ENCODE measurements around the gene KRT86.

KRT86 gene

GRCh38 chr12:52312086-52312485 lies 37.6 kb downstream of the KRT86 start:
- no peak for DNase-seq (ENCODE audit: extremely low read depth in 1 of 2, low read depth in 1 of 2)

GRCh38 chr12:52313461-52313860 lies 39.0 kb downstream of the KRT86 start:
- DNase-seq (ENCODE audit: extremely low read depth in 1 of 2, low read depth in 1 of 2), result no peak

GRCh38 chr12:52313926-52314325 lies 39.5 kb downstream of the KRT86 start:
- no peak for DNase-seq (ENCODE audit: extremely low read depth in 1 of 2, low read depth in 1 of 2)

- DNase-seq (ENCODE audit: extremely low read depth in 1 of 2, low read depth in 1 of 2), result no peak
These were observed 40.1 kb downstream of the KRT86 start for GRCh38 chr12:52314511-52314910.

GRCh38 chr12:52315721-52316120 lies 41.3 kb downstream of the KRT86 start:
- peak in 1 of 2 donors; percentile 27 for DNase-seq (ENCODE audit: extremely low read depth in 1 of 2, low read depth in 1 of 2)

- DNase-seq (ENCODE audit: extremely low read depth in 1 of 2, low read depth in 1 of 2), result no peak
These were observed 41.8 kb downstream of the KRT86 start for GRCh38 chr12:52316290-52316689.

- DNase-seq (ENCODE audit: extremely low read depth in 1 of 2, low read depth in 1 of 2), result no peak
These were observed 42.3 kb downstream of the KRT86 start for GRCh38 chr12:52316701-52317100.

GRCh38 chr12:52317468-52318052 lies 43.1 kb downstream of the KRT86 start:
- no peak for DNase-seq (ENCODE audit: extremely low read depth in 1 of 2, low read depth in 1 of 2)

DNA sequence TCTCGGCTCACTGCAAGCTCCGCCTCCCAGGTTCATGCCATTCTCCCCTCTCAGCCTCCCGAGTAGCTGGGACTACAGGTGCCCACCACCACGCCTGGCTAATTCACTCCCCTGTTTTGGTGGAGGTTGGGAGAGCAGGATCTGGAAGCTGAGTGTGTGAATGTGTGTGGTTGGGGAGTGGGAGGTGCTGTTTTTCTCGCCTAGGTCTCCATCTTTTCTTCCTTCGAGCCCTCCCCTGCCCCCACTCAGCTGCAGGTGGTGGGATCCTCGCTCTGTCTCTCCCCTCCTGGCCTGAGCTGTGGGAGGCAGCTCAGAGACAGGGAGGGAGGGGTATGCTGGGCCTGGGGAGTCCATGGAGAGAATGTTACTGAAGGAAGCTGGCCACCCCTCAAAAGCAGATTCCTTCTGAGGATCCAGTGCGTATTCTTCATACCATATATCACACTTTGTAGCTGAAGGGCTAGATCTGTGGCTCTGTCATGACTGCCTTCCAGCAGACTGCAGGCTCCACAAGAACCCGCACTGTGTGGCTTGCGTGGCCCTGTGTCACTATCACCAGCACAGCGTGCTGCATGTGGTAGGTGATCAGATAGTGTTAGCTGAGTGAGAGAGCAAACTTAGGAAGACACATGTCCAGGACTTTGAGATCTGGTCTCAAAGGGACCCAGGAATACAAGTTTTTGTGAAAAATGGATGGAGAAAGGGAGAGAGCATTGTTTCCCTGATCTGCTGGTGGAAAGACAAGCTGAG lies 44.0 kb downstream of the KRT86 start:
- no peak for DNase-seq (ENCODE audit: extremely low read depth in 1 of 2, low read depth in 1 of 2)

- DNase-seq (ENCODE audit: extremely low read depth in 1 of 2, low read depth in 1 of 2), result no peak
These were observed 44.7 kb downstream of the KRT86 start for GRCh38 chr12:52319097-52319496.

GRCh38 chr12:52320784-52321400 lies 46.4 kb downstream of the KRT86 start, which contains the start of gene KRT83:
TSS of gene KRT83 (minus strand) at chr12:52321398. CDS start at chr12:52321335, 63 bp downstream.
- no peak for DNase-seq (ENCODE audit: extremely low read depth in 1 of 2, low read depth in 1 of 2)

GRCh38 chr12:52321418-52321817 lies 47.0 kb downstream of the KRT86 start:
- DNase-seq (ENCODE audit: extremely low read depth in 1 of 2, low read depth in 1 of 2), result no peak

DNA sequence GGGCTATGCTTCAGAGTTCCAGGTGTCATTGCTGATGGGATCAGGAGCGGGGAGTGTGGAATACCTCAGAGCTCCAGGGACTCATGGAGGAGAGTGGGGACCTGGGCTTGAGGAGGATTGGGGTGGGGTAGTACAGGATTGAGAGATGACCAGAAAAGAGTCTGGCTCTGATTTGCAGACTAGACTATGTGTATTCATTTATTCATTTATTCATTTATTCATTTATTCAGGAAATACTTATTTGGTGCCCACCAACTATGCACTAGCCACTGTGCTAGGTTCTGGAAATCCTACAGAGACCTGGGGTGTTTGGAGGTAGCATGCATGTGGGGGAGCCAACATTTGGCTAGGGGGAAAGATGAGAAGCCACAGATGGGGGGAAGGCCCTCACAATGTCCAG lies 47.6 kb downstream of the KRT86 start:
- no peak for DNase-seq (ENCODE audit: extremely low read depth in 1 of 2, low read depth in 1 of 2)

- DNase-seq (ENCODE audit: extremely low read depth in 1 of 2, low read depth in 1 of 2), result no peak
These were observed 48.6 kb downstream of the KRT86 start for GRCh38 chr12:52323001-52323400.

- DNase-seq (ENCODE audit: extremely low read depth in 1 of 2, low read depth in 1 of 2), result no peak
These were observed 49.1 kb downstream of the KRT86 start for GRCh38 chr12:52323416-52324152.

GRCh38 chr12:52324153-52324444 lies 49.7 kb downstream of the KRT86 start:
- DNase-seq (ENCODE audit: extremely low read depth in 1 of 2, low read depth in 1 of 2), result no peak

GRCh38 chr12:52327052-52327829 lies 52.8 kb downstream of the KRT86 start:
- DNase-seq (ENCODE audit: extremely low read depth in 1 of 2, low read depth in 1 of 2), result peak; percentile 41 to 71

DNA sequence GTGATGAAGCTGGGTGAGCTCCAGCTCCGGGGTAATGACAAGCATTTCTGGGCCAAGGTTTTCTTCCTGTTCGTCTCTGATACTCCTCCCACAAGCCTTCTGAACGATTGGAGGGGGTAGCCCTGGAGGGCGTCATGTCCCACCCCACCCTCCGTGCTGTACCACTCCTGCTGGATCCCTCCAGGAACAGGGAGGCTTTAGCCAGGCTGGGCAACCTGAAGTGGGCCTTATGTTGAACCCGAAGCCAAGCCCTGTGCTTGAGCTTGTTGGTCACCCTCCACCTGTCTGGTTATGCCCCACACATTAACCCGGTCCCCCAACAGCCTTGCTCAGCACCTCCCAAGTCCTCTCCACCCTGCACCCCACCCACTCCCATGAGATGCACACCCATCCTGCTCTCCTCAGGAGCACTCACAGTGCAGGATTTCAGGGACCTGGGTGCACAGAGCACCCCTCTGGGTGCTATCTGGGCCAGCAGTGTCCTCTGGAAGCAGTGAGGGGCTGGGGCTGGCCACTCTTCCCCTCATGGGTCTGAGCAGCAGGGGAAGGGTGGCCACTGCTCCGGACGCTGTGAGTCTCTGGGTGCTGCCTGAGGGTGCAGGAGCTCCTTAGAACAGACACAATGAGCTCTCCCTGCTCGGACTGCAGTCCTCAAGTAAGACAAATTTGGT lies 53.5 kb downstream of the KRT86 start:
- no peak for DNase-seq (ENCODE audit: extremely low read depth in 1 of 2, low read depth in 1 of 2)

DNA sequence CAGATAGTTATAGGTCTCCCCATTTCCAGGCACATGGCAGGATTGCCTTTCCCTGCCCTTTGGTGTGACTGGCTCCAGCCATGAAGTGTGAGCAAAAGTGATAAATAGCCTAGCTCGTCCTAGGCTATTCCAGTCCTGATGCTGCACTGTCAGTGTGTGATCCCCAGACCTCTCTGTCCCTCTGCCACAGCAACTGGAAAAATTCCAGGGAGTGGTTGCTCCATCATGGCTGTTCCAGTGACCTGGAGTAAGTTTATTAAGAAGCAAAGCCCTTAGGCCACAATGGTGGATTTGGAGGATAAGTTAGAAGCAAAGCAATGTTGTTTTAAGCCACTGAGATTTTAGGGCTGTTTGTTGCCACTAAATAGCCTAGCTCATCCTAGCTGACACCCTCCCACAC lies 56.6 kb downstream of the KRT86 start:
- DNase-seq (ENCODE audit: extremely low read depth in 1 of 2, low read depth in 1 of 2), result no peak

- no peak for DNase-seq (ENCODE audit: extremely low read depth in 1 of 2, low read depth in 1 of 2)
These were observed 57.4 kb downstream of the KRT86 start for GRCh38 chr12:52331833-52332232.

Measured in stimulated activated CD8-positive, alpha-beta memory T cell treated with anti-CD3 and anti-CD28 coated beads, Interleukin-7, amount 100 ng/mL, for 48 hours (primary cell).